HepG2 (cell line): ENCODE data around the gene SMURF2. TPM values are rescaled to one million over a fixed set of nuclear protein-coding genes. Genes with fewer than 3 reads are reported as not detected.

Experiments used
- ARID4A ChIP-seq: sonication (generic); formaldehyde crosslinking; IDR thresholded peaks from 2 replicates; pipeline ENCODE4 v1.5.0; 2020; ENCODE audit warnings: mild to moderate bottlenecking, missing genetic modification reagents, borderline replicate concordance
- DRAP1 ChIP-seq: IDR thresholded peaks from 2 replicates; pipeline ENCODE4 v1.6.1; 2016; ENCODE audit warnings: missing genetic modification reagents, missing compliant biosample characterization
- ESRRA ChIP-seq: sonication (generic); formaldehyde crosslinking; IDR thresholded peaks from 2 replicates; pipeline ENCODE4 v1.5.1; 2020; ENCODE audit warnings: mild to moderate bottlenecking, low read depth, missing genetic modification reagents
- JUNB ChIP-seq: sonication (generic); formaldehyde crosslinking; IDR thresholded peaks from 2 replicates; pipeline ENCODE4 v1.8.0; 2022; ENCODE audit warnings: missing genetic modification reagents, mild to moderate bottlenecking, borderline replicate concordance
- NFAT5 ChIP-seq: sonication (generic); formaldehyde crosslinking; IDR thresholded peaks from 2 replicates; pipeline ENCODE4 v1.4.0; 2020; ENCODE audit warnings: missing genetic modification reagents
- PAXIP1 ChIP-seq: sonication (generic); formaldehyde crosslinking; conservative IDR thresholded peaks from 2 replicates; pipeline ENCODE4 v1.4.0; 2020; ENCODE audit warnings: mild to moderate bottlenecking, missing genetic modification reagents, moderate library complexity
- RELA ChIP-seq: sonication (generic); formaldehyde crosslinking; IDR thresholded peaks from 2 replicates; pipeline ENCODE4 v1.4.0; 2020; ENCODE audit warnings: missing genetic modification reagents
- ZC3H4 ChIP-seq: sonication (generic); formaldehyde crosslinking; IDR thresholded peaks from 2 replicates; pipeline ENCODE4 v1.4.0; 2020; ENCODE audit warnings: missing genetic modification reagents, borderline replicate concordance
- ZMYM4 ChIP-seq: sonication (generic); formaldehyde crosslinking; IDR thresholded peaks from 2 replicates; pipeline ENCODE4 v1.8.1; 2023; ENCODE audit warnings: mild to moderate bottlenecking, missing genetic modification reagents
- ZNF414 ChIP-seq: sonication (generic); formaldehyde crosslinking; IDR thresholded peaks from 2 replicates; pipeline ENCODE4 v1.5.0; 2020; ENCODE audit warnings: missing genetic modification reagents
- ZNF460 ChIP-seq: sonication (generic); formaldehyde crosslinking; IDR thresholded peaks from 2 replicates; pipeline ENCODE4 v1.5.1; 2020; ENCODE audit warnings: missing genetic modification reagents, mild to moderate bottlenecking, borderline replicate concordance
- ZNF672 ChIP-seq: sonication (generic); formaldehyde crosslinking; IDR thresholded peaks from 2 replicates; pipeline ENCODE4 v1.8.1; 2022; ENCODE audit warnings: missing genetic modification reagents
- ZNF704 ChIP-seq: sonication (generic); formaldehyde crosslinking; IDR thresholded peaks from 2 replicates; pipeline ENCODE4 v1.8.1; 2023; ENCODE audit warnings: mild to moderate bottlenecking, inconsistent platforms, moderate library complexity, missing genetic modification reagents, borderline replicate concordance
- polyA plus RNA-seq, 8 experiments: library from polyadenylated mRNA; depleted of rRNA in 3 of 8; stranded (reverse) in 7 of 8; unstranded in 1 of 8; fragments of >200 nt; fragmentation: Illumina TruSeq in 4 of 8; extraction: Trizol in 4 of 8; gene quantifications; 2 replicates each; pipeline versions ENCODE4 v1.2.1 to v1.2.3, GENCODE V29; 2011 to 2016; ENCODE audit warnings: low read depth in 4 of 8, missing spikeins in 1 of 8, mixed read lengths in 1 of 8; ENCODE audit not compliant: insufficient read depth in 1 of 8
- total RNA-seq, 5 experiments: library from RNA; depleted of rRNA; stranded (reverse); fragments of >200 nt; fragmentation: Illumina TruSeq; extraction: Trizol; gene quantifications; 2 replicates each; pipeline ENCODE4 v1.2.3, GENCODE V29; 2016; ENCODE audit warnings: low read depth in 1 of 5

Gene SMURF2
- total and polyA plus RNA-seq, 2 of the 13 experiments (the other 11 are each of a cell fraction or from before 2014, with no cell fraction given), result 14.9 to 24.3 TPM

GRCh38 chr17:64694207-64694606, 32.1 kb upstream of the SMURF2 start (continued):
- TF ChIP-seq NFAT5 (CRISPR knock-in tag), result no peak
- TF ChIP-seq JUNB (CRISPR knock-in tag), result peak; percentile 64; the same call in 1 of the 2 replicates
- peak; percentile 23; the same call in 1 of the 2 replicates for TF ChIP-seq ARID4A (CRISPR knock-in tag)
- TF ChIP-seq ZNF460 (CRISPR knock-in tag), result no peak
- peak; percentile 76; the same call in 1 of the 2 replicates for TF ChIP-seq ESRRA (CRISPR knock-in tag)
- TF ChIP-seq PAXIP1 (CRISPR knock-in tag), result peak; percentile 67
- TF ChIP-seq ZNF704 (CRISPR knock-in tag), result 0 out of 2 replicates have a peak, but pooled peaks have one; percentile 28
- peak; percentile 38; the same call in 1 of the 2 replicates for TF ChIP-seq ZMYM4 (CRISPR knock-in tag)
- TF ChIP-seq ZNF414 (CRISPR knock-in tag), result no peak
- TF ChIP-seq DRAP1 (CRISPR knock-in tag), result peak; percentile 24; the same call in 1 of the 2 replicates
- TF ChIP-seq RELA, result no peak
- TF ChIP-seq ZC3H4 (CRISPR knock-in tag), result no peak
- TF ChIP-seq ZNF672 (CRISPR knock-in tag), result no peak
